Suppressor macrophage treated with lipopolysaccharide for 1 hour (primary cell): ENCODE measurements around the gene RECQL5.
A peak's percentile ranks its signal among the peaks of the same experiment; 100 is the strongest.
"Not testable (repeated sequence)": the region's sequence is repeated elsewhere in the genome, so short reads cannot be mapped to it uniquely, and the experiment has no call there.

Experiments used
- DNase-seq, 3 donors: peaks; one replicate each; pipeline ENCODE4 v3.0.0-alpha.2; 2020 to 2022

The RECQL5 gene

DNA sequence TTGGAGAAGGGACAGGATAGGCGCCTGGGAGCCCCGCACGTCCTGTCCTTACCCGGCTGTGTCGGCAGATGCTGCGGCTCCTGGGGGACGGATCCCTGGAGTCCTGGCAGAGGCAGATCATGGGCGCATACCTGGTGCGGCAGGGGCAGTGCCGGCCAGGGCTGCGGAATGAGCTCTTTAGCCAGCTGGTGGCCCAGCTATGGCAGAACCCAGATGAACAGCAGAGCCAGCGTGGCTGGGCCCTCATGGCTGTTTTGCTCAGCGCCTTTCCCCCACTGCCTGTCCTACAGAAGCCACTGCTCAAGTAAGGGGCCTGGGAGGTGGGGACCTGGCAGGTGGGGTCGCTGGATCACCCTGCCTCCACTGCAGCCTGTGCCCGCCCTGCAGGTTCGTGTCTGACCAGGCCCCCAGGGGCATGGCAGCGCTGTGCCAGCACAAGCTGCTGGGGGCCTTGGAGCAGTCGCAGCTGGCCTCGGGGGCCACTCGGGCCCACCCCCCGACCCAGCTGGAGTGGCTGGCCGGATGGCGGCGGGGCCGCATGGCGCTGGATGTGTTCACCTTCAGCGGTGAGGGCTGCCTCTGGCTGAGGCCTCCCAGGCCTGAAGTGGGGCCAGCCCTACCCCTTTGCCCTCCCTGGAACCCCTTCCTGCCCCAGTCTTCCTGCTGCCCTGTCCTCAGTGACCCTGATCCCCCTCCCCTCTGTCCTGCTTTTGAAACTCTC is 53.9 kb downstream of the RECQL5 start:
- DNase-seq, result no peak

- DNase-seq, result no peak
Measured at GRCh38 chr17:75611851-75612429, 55.0 kb downstream of the RECQL5 start.

GRCh38 chr17:75610103-75610984 is 56.6 kb downstream of the RECQL5 start:
- no peak for DNase-seq

GRCh38 chr17:75607086-75607485 is 59.9 kb downstream of the RECQL5 start:
- DNase-seq, result no peak

GRCh38 chr17:75605790-75606189 is 61.2 kb downstream of the RECQL5 start:
- DNase-seq, result no peak

DNA sequence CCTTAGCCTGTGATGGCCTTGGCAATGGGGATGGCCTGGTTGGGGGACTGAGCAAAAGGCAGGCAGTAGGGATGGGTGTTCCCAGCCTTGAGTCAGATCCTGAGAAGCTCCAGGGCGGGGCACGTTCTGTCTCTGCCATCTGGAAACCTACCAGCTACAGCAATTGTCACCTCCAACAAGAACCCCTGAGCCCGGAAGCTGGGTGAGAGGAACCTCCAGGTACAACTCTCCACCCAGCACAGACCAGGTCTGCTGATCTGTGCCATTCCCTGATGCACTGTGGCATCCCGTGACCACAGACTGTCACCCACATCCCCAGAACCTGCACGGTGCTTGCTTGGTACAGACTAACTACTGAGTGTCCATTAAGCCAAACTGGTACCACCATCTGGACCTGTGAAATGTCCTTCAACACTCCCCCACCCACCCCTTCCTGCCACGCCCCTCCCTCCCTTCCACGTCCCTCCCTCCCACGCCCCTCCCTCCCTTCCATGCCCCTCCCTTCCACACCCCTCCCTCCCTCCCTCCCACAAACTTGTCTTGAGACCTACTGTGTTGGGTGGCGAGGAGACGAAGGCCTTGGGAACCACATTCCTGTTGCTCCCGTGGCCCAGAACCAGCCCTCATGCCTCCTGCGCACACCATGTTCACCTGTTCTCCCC is 62.8 kb downstream of the RECQL5 start:
- DNase-seq, result no peak

DNA sequence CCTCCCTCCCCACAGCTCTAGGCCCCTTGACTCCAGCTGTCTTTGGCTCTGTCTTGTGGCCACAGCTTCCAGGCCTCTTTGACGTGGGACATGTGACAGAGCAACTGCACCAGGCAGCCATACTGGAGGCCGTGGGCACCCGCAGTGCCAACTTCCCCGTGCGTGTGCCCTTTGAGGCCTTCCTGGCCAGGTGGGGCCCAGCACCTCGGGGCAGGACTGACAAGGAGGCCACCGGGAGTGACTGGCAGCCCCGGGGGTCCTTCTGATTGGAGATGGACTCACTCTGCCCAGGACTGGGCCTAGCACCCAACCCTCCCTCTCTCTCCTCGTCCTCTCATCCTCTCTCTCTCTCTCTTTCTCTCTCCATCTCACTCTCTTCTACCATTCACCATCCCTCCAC is 63.8 kb downstream of the RECQL5 start:
- no peak for DNase-seq

DNA sequence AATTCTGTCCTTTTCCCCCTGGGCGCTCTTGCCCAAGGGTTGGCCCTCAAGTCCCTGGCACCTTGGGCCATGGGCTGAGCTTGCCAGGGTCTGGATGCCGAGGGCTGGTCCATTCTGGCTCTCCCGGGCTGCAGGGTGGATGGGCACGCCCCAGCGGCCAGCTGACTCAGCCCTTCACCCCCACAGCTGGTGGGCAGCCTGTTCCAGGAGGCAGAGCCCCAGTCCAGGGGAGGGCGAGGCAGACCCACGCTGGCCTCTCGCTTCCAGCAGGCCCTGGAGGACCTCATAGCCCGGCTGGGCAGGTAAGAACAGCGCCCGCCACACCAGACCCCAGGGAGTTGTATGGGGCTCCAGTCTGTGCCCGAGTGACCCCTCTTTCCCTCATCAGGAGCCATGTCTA is 64.3 kb downstream of the RECQL5 start:
- no peak for DNase-seq

- DNase-seq, result peak; percentile 60 to 74 (median 65)
Measured at GRCh38 chr17:75601057-75601987, 65.6 kb downstream of the RECQL5 start.

DNA sequence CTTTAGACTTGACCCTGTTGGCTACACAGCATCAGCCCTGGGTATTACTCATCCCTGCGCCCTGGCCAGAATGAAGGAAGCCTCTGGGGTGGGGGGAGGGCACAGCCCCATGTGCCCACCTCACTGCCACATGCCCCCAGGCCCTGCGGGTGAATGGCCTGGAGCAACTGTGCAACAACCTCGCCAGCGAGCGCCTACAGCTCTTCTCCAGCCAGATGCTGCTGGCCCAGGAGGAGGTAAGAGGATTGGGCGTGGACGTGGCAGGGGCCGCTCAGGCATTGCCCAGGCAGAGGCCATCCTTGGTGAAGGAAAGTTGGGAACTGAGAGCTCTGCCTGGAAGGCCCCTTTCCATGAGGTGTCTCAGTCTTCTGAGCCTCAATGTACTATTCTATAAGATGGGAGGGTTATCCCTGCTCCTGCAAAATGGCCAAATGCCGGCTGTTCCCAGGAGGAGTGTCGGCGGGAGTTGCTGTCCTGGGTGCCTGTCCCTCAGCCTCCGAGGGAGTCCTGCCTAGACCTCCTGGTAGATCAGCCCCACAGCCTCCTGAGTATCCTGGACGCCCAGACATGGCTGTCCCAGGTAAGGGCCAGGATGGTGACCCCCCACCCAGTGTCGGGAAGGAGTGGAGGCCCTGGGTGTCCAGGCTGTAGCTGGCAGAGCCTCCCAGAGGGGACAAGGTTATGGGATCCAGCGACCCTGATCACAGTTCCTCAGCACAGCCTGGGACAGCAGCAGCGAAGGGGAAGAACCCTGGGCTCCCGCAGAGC is 70.5 kb downstream of the RECQL5 start:
- DNase-seq, result no peak

DNA sequence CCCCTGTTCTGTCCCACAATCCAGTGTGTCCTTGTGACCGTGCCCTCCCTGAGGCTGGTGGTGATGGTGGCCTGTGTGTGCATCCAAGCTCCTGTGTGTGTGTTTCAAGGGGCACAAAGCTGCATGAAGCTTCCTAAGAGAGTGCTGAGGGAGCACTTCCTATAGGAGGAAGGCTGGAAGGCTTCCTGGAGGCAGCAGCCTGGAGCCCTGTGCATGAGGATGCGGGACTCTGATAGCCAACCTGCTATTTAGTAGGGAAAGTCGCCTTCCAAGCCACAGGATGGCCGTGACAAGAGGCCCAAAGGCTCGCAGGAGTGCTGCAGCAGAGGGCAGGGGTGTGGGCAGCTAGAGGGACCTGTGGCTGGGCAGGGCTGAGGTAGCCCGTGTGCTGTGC is 71.0 kb downstream of the RECQL5 start:
- no peak for DNase-seq

- no peak for DNase-seq
Measured at GRCh38 chr17:75595284-75595919, 71.6 kb downstream of the RECQL5 start.

DNA sequence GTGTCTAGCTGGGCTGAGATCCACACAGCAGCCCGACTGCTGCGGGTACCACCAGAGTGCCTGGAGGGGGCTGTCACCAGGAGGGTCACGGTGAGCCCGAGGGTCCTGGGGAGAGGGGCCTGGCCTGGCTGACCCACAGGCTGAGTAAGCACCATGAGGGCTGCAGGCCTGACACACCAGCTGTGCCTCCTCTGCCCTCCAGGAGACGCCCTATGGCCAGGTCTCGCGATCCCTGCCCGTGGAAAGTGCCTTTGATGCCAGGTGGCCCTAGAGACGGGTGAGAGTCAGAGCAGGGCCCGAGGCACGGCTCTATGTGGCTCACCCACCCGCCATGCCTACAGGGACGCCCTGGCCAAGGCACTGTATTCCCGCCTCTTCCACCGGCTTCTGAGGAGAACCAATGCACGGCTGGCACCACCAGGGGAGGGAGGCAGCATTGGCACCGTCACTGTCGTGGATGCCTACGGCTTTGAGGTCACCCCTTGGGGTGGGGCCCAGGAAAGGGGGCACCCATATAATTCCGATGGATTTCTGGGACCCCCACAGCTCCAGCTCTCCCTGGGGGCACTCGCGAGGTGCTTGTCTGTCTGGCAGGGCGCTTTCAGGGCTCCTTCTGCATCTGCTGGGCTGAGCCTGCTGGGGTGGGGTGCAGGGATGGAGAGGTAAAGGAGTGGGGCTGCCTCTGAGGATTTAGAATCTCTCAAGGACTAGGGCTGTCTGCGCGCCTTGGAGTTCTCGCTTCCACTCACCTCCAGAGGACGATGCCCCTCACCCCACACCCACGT is 72.3 kb downstream of the RECQL5 start:
- no peak for DNase-seq

- not testable (repeated sequence) for DNase-seq
Measured at GRCh38 chr17:75593430-75593829, 73.5 kb downstream of the RECQL5 start.

DNA sequence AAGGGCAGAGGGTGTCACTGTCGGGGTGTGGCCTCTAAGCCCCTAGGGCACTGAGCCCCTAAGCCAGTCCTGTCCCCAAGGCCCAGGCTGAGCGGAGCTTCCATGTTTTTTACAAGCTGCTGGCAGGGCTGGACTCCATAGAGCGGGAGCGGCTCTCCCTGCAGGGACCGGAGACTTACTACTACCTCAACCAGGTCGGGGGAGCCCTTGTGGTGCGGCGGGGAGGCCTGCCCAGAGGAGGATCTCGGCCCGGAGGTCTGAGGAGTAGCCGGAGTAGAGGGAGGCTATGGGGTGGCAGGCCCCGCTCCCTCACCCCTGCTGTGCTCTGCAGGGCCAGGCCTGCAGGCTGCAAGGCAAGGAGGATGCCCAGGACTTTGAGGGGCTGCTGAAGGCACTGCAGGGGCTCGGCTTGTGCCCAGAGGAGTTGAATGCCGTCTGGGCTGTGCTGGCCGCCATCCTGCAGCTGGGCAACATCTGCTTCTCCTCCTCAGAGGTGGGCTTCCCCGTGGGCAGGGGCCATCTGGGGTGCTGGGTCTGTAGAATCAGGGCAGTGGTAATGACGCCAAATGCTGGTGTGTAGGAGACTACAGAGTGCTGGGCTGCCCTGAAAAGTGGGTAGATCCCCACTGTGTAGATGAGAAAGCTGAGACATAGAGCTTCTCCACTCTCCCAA is 74.5 kb downstream of the RECQL5 start:
- no peak for DNase-seq

- DNase-seq, result no peak
Measured at GRCh38 chr17:75591722-75592302, 75.1 kb downstream of the RECQL5 start.

DNA sequence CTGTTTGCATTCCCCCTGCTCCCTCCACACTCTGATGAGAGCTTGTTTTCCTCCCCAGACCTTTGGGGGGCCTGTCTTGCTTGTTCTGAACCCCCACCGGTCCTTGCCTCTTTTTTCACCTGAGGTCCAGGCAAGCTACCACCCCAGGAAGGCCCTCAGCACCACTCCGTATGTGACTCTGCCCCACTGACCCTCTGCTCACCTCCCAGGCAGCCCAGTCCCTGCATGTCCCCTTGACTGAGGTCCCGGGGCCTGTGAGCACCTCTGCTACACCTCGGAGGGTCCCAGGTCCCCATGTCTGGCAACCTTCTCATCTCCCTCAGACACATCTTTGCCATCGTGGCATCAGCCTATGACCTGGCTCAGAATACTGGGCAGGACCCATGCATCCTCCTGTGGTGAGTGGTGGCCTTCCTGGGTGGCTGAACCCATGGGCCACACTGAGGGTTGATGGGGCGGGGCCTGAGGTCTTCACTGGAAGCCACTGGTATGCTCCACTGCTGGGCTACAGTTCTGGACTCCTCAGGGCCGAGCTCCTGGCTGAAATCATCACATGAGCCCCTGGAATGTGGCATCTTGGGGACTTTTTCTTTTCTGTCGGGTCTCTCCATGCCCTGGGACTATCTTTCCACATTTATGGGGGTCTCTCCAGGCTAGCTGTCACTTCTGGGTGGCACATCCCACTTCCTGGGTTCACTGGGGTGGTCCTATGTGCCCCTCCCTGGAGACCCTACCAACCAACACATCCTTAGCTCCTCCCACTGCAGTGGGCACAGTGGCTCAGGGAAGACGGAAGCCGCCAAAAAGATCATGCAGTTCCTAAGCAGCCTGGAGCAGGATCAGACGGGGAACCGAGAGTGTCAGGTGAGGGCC is 75.9 kb downstream of the RECQL5 start:
- no peak for DNase-seq

DNA sequence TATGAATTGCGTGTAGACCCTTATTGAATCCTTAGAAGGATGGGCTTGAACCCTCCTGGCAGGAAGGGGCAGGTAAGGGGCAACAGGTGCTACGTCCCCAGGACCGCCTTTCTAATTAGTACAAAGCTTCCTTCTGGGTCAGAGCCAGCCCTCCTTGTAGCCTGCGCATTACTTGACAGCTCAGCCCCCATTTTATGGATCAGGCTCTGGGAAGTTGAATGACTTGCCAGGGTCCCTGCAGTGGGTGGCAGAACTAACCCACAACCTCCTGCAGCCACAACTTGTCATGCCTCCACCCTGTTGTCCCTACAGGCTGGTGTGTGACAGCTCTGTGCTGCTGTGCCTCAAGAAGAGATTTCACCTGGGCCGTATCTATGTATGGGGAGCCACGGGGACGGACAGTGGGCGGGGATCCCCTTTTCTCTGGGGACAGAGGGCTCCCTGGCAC is 76.6 kb downstream of the RECQL5 start:
- no peak for DNase-seq
